ENCODE measurements around the gene ZNF618.

DNA sequence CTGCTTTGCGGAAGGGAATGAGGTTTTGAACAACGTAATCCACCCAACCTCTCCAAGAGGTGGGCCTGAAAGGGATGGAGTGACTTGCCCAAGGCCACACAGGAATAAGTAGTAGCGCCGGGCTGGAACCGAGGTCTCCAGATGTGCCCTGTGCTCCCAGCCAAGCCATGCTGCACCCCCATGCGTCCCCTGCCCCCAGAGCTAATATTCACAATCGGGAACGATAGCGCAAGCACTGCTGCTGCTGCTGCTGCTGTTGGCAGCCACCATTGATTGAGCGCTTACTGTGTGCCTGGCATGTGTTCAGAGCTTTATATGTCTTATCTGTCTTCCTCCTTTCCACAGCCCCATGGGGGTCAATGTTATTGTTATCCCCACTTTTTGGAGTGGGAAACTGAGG lies 158.1 kb downstream of the ZNF618 start:
- TF ChIP-seq, protein P1, sequence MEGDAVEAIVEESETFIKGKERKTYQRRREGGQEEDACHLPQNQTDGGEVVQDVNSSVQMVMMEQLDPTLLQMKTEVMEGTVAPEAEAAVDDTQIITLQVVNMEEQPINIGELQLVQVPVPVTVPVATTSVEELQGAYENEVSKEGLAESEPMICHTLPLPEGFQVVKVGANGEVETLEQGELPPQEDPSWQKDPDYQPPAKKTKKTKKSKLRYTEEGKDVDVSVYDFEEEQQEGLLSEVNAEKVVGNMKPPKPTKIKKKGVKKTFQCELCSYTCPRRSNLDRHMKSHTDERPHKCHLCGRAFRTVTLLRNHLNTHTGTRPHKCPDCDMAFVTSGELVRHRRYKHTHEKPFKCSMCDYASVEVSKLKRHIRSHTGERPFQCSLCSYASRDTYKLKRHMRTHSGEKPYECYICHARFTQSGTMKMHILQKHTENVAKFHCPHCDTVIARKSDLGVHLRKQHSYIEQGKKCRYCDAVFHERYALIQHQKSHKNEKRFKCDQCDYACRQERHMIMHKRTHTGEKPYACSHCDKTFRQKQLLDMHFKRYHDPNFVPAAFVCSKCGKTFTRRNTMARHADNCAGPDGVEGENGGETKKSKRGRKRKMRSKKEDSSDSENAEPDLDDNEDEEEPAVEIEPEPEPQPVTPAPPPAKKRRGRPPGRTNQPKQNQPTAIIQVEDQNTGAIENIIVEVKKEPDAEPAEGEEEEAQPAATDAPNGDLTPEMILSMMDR (optimal IDR thresholded peaks at IDR 0.05 in 1 of 3, IDR thresholded peaks at IDR 0.05 in 1 of 3, conservative IDR thresholded peaks at IDR 0.05 in 1 of 3; ENCODE audit: extremely low read depth in 1 of 3, insufficient read depth in 2 of 3, low read length in 3 of 3) = no peak
- no peak for TF ChIP-seq EZH2 (IDR thresholded peaks at IDR 0.05; ENCODE audit: low read length)
